Measurements from ENCODE around the gene ALG3.

- TF ChIP-seq EP300 (IDR thresholded peaks at IDR 0.05), result no peak
- TF ChIP-seq CTCF (IDR thresholded peaks at IDR 0.05), result no peak
- no peak for TF ChIP-seq POLR2A (IDR thresholded peaks at IDR 0.05)
- no peak for TF ChIP-seq POLR2AphosphoS5 (IDR thresholded peaks at IDR 0.05)
These were observed 43.1 kb upstream of the ALG3 start for GRCh38 chr3:184291738-184292445.

Measured in suprapubic skin (tissue), 4 donors.